HL-60/S4 (cell line): ENCODE measurements around the gene PXK.
"Not testable (repeated sequence)": the region's sequence is repeated elsewhere in the genome, so short reads cannot be mapped to it uniquely, and the experiment has no call there.

ENCODE experiments used
- in situ Hi-C: fragments of 300-500 bp; cut with MboI; formaldehyde crosslinking; loops from 2 replicates; pipeline ENCODE4 v1.14.3; 2022; ENCODE audit warnings: low sequenced_read_pairs

PXK gene

DNA sequence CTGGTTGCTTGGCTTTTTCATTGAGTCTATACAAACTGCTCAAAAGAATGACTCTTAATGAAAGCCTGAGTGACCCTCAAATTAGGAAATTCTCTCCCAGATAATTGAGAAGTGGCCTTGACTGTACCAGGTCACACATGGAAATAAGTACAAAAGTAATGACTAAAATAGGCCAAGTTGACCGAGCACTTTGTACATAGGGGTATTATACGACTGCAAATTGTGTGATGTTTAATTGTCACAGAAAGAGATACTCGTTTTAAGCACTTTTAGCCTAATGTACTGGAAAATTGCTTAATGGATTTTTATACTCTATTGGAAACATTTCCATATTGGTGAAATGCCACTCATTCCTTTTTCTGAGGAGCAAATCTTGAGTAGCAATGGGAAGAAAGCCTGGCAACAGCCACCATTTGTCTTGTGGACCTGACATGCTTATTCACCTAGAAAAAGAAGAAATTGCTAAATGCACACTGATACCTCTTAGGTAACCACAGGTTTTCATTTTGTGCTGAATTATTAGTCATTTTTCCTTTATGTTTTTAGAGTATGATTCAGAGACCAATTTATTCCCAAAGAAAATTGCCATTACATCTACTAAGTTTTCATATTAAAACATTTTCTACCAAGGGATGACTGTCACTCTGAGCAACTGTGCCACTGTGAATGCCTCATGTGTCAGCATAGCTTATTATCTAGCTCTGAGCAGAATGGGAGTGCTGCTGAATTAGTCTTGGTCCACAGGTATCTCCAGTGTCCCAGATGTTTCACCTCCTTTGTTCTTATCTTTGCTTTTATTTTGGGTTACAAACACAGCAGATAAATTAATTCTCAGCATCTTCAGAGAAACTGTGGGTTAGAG lies 8.9 kb upstream of the PXK start:
- in situ Hi-C loops, result no loop called here

DNA sequence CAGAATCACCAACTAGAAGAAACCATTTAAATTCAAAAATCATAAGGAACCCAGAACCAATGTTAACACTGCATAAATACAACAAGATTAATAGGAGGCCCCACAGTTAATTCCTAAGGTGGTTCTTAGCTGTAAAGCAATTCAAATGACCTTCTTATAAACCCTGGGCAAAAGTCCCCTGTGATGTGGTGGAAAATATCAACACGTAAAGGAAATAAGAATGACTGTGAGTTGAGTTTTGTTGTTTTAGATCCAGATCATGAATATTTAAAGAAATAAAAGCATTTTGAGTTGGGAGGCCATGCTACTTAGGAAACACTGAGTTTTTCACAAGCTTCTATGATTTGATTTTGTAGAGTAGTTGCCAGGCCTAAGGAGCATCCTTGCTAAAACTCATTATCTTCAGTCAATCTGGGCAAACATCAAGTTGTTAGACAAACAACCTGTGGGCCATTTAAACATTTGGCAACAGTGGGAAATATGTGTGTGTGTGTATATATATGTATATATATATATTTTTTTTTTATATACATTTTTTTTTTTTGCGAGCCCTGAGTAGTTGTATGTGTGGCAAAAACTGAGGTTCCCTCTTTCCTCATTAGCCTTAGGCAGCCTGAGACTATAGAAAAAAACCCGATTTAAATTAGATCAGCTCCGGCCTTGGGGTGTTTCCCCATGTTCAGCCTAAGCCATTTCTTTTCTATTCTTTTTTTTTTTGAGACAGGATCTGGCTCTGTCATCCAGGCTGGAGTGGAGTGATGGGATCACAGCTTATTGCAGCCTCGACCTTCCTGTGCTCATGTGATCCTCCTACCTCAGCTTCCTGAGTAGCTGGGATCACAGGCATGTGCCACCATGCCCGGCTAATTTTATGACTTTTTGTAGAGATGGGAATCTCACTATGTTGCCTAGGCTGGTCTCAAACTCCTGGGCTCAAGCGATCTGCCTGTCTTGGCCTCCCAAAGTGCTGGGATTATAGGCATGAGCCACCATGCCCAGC lies 8.0 kb upstream of the PXK start:
- in situ Hi-C loops, result no loop called here

DNA sequence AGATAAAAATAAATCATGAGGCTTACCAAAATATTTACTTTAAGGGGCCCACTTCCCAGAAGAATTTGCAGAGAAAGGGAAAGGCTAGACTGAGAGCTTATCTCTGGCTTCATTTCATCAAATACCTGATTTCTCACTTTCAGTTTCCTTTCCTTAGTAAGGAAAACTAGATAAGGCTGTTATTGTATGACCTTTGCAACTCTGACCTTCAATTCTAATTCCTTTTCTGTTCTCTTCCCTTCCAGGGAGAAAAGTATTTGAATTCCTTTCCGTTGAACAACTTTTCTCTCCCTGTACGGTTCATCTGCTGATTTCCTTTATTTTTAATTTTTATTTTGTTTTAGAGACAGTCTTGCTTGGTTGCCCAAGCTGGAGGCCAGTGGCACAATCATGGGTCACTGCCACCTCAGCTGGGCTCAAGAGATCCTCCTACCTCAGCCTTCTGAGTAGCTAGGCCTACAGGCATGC lies 7.1 kb upstream of the PXK start:
- in situ Hi-C loops, result no loop called here

GRCh38 chr3:58326267-58326900 lies 6.3 kb upstream of the PXK start:
- in situ Hi-C loops, result no loop called here

DNA sequence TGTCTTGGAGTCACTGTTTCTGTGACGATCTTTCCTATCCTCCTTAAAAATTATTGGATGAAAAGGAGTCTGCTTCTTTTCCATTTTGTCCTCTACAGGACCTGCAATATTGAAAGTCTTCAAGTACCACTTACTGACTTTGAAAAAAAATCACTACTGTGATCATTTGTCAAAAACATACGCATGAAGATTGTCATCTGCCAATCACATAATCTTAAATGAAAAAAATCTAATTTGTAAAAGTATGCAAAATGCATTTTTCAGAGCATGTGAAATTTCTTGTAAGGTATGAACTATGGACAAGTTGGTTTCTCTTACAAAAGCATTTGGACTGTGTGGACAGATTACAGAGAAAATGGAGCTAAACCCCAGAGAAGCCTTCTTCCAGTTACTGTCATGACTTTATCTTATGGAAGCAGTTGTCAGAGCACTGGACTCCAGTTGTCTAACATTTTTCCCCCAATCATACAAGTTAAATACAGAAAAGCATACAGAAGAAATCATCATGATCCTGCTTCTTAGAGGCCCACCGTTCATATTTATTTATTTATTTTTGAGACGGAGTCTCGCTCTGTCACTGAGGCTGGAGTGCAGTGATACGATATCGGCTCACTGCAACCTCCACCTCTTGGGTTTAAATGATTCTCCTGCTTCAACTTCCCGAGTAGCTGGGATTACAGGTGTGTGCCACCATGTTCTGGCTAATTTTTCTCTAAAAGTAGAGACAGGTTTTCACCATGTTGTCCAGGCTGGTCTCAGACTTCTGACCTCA lies 3.4 kb upstream of the PXK start:
- in situ Hi-C loops, result no loop called here

DNA sequence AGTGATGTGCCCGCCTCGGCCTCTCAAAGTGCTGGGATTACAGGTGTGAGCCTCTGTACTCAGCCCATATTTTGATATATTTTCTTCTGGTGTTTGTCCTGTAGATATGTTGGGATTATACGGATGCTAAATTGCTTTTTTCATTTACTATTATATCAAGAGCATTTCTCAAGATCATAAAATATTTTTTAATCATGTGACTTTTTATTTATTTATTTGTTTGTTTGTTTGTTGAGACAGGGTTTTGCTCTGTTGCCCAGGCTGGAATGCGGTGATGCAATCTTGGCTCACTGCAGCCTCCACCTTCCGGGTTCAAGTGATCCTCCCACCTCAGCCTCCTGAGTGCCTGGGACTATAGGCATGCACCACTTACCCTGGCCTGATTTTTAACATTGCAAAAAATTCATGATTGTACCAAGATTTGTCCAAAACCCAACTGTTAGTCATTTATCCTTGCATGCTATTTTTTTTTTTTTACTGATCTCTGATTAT lies 2.7 kb upstream of the PXK start:
- in situ Hi-C loops, result no loop called here

- in situ Hi-C loops, result no loop called here
These were observed 1.0 kb upstream of the PXK start for GRCh38 chr3:58331593-58332152.

DNA sequence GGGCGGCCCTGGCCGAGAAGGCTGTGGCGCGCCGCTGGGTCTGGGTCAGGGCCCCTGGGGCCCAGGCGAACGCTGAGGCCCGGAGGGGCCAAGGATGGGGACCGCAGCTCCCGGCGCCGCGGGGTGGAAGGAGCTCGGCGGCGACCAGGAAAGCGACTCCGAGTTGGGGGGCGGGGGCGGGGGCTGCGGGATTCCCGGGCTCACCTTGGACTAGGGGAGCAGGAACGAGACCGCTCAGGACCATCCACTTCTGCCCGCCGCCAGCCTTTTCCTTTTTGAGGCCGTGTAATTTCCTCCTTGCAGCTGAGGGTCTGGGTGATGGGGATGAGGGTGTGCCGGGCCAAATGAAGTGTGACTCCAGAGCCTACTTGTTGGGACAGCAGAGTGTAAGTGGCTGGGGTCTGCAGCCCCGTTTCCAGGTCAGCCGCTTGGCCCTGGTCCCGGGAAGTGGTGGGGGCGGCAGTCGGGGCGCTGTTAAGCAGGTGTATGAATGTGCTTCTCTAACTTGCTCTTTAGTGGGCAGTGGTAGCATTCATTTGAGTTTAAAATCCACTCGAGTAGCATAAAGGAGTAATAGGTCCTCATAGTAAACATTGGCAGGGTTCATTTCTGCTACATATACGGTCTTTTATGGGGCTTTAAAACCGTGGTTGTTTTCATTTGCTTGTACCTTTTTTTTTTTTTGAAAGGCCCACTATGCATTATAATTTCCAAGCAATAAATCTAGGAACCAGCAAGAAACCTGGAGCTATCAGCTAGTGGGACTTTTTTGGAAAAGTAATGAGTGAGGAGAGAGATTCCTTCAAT lies 717 bp downstream of the PXK start:
- in situ Hi-C loops, result no loop called here

DNA sequence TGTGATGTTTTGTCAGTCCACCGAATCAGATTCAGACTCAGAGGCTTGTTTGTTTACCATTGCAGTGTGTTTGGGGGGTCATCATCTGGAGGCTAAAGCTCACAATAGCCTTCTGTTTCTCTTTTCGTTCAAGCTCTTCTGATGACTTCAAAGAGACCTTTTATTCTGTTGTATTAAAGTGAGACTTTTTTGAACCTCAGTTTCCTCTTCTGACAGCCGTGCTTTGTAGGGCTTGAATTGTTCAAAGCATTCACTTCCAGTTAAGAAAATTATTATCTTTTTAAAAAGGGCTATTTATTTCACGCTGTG lies 1.3 kb downstream of the PXK start:
- in situ Hi-C loops, result no loop called here

DNA sequence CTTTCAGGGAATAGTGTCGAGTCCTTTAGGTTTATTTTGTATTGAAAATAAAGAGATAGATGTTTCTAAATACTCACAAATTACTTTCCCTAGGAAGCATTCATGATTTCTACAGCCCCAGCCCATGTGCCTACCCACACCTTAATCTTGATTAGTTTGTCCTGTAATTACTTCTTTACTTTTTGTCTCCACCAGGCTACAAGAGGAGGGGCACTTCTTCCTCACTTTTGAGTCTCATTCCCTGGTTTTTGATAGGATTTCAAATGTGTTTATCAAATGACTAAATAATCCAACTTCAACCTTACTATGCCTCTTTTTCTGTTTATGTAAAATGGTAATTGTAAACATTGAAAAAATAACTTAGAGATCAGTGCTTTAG lies 1.8 kb downstream of the PXK start:
- in situ Hi-C loops, result no loop called here

GRCh38 chr3:58335652-58335947 lies 2.9 kb downstream of the PXK start:
- in situ Hi-C loops, result no loop called here

- in situ Hi-C loops, result no loop called here
These were observed 3.6 kb downstream of the PXK start for GRCh38 chr3:58336135-58336882.

DNA sequence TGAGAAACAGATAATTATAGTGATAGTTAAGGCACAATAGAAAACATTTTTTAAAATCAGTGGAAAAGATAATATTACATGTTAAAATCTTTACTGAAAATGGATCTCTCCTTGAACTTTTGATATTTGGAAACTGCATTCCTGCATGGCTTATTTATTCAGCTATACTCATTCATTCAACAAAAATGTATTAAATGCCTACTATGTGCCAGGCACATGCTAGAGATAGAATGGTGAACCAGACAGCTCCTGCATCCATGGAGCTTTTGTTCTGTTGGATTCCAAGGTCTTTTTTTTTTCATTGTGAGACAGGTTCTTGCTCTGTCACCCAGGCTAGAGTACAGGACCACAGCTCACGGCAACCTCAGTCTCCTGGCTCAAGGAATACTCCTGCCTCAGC lies 4.5 kb downstream of the PXK start:
- in situ Hi-C loops, result no loop called here

DNA sequence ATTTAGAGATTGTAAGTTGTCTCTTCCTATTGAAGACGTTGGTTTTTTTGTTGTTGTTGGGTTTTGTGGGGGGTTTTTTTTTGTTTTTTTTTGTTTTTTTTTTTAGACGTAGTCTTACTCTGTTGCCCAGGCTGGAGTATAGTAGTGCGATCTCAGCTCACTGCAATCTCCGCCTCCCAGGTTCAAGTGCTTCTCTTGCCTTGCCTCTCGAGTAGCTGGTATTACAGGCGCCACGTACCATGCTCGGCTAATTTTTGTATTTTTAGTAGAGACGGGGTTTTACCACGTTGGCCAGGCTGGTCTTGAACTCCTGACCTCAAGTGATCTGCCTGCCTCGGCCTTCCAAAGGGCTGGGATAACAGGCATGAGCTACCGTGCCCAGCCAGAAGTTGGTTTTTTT lies 6.5 kb downstream of the PXK start:
- in situ Hi-C loops, result not testable (repeated sequence)

- in situ Hi-C loops, result no loop called here
These were observed 8.0 kb downstream of the PXK start for GRCh38 chr3:58340594-58341244.

DNA sequence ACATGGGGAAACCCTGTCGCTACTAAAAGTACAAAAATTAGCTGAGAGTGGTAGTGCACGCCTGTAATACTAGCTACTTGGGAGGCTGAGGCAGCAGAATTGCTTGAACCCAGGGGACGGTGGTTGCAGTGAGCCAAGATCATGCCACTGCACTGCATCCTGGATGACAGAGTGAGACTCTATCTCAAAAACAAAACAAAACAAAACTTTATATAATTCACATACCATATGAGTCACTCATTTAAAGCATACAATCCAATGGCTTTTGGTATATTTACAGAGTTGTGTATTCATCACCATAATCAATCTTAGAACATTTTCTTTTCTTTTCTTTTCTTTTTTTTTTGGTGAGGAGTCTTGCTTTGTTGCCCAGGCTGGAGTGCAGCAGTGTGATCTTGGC lies 8.7 kb downstream of the PXK start:
- in situ Hi-C loops, result no loop called here

DNA sequence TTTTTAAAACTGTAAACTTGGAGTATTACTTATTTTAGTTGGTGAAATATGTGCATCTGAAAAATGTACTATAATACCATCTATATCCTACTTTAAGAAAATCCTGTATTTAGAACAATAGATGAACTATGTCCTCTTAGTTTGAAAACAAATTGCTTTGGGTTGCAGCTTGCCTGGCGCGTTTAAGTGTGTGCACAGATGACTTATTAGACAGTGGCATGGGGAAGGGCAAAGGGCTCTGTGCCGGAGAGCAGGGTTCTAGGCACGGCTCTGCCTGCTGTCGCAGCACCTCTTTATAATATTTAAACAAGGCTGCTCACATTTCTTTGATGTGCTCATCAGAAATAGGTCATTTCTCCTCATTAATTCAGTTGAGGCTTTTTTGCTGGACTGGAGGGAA lies 10.0 kb downstream of the PXK start:
- in situ Hi-C loops, result no loop called here

DNA sequence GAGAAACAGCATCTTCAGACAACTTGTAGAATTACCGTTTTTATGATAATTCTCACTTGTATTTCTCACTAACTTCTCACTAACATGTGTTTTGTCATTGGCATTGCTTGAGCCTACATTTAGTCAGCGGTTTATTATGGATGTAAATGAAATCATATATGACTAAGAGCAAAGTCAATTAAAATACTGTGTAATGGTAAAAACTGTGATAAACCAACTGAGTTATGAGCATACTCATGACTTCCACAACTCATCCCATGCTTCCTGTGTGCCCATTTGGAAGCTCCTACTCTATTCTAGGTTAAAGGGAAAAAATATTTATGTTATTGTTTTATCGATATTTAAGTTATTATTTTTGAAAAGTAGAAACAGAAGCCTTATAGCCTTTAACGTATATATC lies 12.8 kb downstream of the PXK start:
- in situ Hi-C loops, result no loop called here
